Right forelimb (tissue), 1 donor: ENCODE results near the gene EIF2D.
"Not testable (repeated sequence)": the region's sequence is repeated elsewhere in the genome, so short reads cannot be mapped to it uniquely, and the experiment has no call there.

ENCODE experiments used
- DNase-seq: peaks from one replicate; pipeline ENCODE4 v3.0.0-alpha.2; 2018

The EIF2D gene

GRCh38 chr1:206635080-206635977 lies 23.1 kb upstream of the EIF2D start, which contains the start of gene DYRK3:
TSS of gene DYRK3 (plus strand) at chr1:206635536. CDS start at chr1:206635704, 168 bp downstream.
- DNase-seq, result peak; percentile 94

DNA sequence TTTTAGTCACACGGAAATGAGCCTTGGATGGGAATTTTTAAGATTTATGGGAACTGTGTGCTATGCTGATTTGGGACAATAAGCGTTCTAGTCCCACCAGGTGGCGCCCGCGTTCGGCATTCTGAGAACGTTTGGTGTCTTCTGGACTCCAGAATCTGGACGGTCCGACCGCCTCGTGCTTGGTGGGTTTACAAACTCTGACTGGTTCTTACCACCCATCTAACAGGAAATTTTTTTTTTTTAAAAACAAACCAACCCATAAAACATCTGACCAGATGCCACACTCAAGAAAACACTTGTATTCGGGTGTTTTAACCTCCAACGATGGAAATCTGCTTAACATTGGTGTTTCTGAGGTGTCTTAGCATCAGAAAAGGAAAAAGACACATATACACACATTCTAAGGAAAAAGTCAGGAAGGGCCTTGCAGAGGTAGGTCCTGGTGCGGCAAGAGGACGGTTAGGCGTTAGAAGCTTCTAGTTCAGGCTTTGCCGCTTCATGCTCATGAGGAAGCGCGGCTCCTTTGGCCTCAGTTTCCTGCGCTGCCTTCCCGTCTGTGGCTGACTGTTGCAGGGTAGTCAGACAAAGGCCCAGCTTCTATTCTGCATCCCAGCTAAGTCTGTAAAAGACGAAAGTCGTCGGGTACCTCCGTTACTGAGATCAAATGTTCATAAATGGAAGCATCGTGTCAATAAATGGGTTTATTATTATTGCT lies 22.3 kb upstream of the EIF2D start:
- peak; percentile 90 for DNase-seq

- DNase-seq, result no peak
Measured at GRCh38 chr1:206633708-206634121, 21.4 kb upstream of the EIF2D start.

- peak; percentile 62 for DNase-seq
Measured at GRCh38 chr1:206631085-206631509, 18.8 kb upstream of the EIF2D start.

- DNase-seq, result no peak
Measured at GRCh38 chr1:206628916-206629315, 16.7 kb upstream of the EIF2D start.

DNA sequence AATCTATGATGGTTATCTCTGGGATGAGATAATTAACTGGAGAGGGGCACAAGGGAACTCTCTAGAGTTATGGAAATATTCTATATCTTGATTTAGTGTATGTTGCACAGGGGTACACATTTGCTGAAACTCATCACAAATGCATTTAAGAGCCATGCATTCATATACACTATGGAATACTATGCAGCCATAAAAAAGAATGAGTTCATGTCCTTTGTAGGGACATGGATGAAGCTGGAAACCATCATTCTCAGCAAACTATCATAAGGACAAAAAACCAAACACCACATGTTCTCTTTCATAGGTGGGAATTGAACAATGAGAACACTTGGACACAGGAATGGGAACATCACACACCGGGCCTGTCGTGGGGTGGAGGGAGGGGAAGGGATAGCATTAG lies 14.1 kb upstream of the EIF2D start:
- DNase-seq, result not testable (repeated sequence)

- no peak for DNase-seq
Measured at GRCh38 chr1:206609229-206609991, 2.9 kb downstream of the EIF2D start.

DNA sequence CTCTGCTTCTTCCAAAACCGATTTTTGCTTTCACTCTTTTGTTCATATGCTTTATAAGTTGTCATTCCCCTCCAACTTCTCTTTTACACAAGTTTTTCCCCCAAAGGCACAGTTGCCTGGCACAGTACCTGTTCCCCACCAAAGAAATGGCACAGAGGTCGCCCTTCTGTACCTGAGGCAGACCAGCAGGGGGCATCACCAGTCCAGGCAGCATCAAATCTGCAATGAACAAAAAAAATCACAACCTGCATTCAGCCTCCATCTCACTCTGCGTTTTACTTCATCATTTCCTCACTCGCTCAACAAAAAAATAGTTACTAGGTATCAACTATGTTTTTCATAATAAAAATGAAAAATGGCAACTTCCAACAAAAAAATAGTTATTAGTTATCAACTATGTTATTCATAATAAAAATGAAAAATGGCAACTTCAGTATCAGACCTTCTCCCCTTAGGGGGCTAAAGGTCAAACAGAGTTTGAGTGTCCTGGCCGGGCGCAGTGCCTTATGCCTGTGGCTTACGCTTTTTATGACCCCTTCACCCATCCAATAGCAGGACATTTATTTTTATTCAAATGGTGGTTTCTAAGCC lies 4.1 kb downstream of the EIF2D start:
- no peak for DNase-seq

DNA sequence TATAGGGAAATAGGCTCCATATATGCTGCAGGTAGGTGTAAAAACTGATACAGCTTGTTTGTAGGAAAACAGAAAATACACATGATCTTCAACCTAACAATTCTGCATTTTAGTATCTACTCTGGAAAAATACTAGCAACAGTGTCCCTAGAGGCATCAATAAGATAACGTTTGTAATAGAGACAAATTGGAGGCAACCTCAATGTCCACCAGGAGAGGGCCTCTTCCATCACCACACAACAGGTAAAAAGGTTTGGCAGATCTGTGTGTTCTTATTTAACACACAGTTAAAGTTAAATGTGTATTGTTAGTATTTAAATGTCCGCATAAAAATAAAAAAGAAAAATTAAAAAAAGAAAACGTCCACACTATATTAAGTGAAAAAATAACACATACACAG lies 5.4 kb downstream of the EIF2D start:
- DNase-seq, result no peak

GRCh38 chr1:206604861-206605260 lies 7.4 kb downstream of the EIF2D start:
- no peak for DNase-seq

DNA sequence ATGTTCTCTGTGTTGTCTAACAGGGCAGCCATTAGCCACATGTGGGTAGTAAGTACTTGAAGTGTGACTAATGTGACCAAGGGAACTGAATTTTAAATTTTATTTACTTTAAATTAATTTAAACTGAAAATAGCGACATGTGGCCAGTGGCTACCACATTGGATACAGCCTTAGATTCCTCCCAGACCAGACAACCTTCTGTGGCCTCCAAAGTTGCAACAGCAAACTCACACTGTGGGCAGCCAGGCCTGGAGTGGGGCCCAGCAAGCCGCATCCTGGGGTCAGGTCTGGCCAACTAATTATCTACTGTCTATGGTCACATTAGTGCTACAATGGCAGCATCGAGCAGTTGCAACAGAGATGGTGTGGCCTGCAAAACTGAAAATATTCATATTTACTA lies 11.7 kb downstream of the EIF2D start:
- DNase-seq, result no peak

DNA sequence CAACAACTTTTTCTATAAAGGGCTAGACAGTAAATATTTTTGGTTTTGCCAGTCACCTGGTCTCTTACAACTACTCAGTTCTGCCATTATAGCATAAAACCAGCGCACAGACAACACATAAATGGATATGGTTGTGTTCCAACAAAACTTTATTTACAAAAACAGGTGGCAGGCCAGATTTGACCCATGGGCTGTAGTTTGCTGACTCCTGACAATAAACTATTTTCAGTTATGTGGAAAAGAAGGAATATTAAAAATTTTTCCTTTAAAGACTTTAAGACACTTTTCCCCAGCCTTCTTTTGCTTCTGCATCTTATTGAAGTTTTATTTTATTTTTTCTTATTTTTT lies 16.0 kb downstream of the EIF2D start:
- no peak for DNase-seq

- DNase-seq, result no peak
Measured at GRCh38 chr1:206595581-206596318, 16.5 kb downstream of the EIF2D start.

DNA sequence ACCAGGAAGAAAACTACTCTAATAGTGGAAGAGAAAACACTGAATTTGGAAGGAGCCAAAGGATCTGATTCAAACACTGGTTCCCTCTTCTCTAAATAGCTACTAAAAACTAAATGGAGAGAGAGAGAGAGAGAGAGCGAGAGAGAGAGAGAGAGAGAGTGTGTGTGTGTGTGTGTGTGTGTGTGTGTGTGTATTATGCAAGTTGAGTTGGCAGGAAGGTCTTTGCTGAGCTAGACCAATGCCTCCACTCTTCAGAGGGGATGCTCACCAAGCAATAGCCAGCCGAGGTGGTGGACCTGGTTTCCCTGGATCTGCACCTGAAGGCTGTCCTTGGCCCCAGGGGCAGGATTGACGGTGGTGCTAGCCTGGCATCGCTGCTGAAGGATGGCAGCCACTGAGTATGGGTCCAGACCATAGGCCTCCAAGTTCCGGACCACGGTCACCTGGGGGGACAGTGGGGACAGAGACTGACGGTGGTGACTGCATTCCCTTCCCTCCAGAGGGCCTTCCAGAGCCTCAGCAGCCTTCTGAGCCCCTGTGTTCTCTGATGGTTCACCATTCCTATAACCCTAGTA lies 18.8 kb downstream of the EIF2D start:
- no peak for DNase-seq

GRCh38 chr1:206591696-206592095 lies 20.6 kb downstream of the EIF2D start:
- no peak for DNase-seq

GRCh38 chr1:206591226-206591625 lies 21.0 kb downstream of the EIF2D start:
- no peak for DNase-seq

DNA sequence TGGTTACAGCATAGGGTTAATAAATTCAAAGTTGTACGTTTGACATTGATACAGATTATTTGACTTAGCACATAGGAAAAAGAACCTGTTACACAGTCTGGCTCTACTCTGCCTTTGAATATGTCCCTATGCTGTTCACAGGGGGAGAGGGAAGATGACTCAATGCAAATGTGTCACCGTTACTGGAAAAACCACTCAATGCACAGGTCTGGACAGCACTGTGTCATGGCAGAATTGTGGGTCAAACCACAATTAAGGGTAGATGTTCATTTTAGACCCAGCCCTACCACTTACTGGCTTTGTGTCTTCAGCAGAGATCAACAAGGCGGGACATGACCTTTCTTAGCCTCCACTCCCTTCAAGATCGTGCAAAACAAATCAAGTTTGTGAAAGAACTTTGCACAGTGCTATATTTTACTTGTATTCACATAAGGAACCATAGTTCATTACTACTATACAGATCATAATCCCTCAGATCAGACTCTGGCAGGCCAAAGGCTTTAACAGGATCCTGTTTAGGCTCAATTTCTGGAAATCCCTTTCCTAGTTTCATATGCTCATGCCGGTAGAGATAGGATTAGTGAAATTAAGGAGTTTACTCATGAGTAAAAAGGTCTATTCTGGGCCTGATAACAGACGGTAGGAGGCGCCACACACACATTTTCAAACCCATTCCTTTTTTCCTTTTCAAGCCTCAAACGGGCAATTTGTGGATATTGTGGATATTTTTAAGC lies 22.1 kb downstream of the EIF2D start:
- no peak for DNase-seq

- no peak for DNase-seq
Measured at GRCh38 chr1:206589206-206589605, 23.1 kb downstream of the EIF2D start.

DNA sequence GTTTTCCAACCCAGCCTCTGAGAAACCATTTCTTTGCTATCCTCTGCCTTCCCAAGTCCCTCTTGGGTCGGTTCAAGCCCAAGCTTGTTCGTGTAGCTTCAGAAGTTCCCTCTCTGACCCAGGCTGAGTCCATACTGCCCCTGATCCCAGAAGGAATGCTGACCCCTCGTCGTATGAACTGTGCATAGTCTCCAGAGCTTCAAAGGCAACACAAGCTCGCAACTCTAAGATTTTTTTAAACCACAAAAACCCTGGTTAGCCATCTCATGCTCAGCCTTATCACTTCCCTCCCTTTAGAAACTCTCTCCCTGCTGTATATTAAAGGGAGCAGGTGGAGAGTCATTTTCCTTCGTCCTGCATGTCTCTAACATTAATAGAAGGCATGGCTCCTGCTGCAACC lies 23.8 kb downstream of the EIF2D start:
- DNase-seq, result no peak

DNA sequence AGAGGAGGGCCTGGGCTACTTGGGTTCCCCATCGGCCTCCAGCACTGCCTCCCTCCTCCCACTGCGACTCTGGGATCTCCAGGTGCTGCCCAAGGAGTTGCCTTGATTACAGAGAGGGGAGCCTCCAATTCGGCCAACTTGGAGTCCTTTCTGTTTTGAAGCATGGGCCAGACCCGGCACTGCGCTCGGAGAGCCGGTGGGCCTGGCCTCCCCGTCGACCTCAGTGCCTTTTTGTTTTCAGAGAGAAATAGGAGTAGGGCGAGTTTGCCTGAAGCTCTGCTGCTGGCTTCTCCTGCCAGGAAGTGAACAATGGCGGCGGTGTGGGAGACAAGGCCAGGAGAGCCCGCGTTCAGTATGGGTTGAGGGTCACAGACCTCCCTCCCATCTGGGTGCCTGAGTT lies 24.4 kb downstream of the EIF2D start:
- DNase-seq, result no peak
